SK-N-SH (cell line): ENCODE results near the gene GSC2. TPM values are rescaled to one million over a fixed set of nuclear protein-coding genes. Genes with fewer than 3 reads are reported as not detected.

Experiments used
- CTCF ChIA-PET: fragments of 300-600, 350-600 bp; formaldehyde crosslinking; extraction: SDS; loops from one replicate; lab custom pipeline; 2021; lab: Yijun Ruan, JAX
- POLR2A ChIA-PET: fragments of 350-600 bp; sonication (Branson Sonifier 250); formaldehyde crosslinking; extraction: SDS; loops from one replicate; lab custom pipeline; 2020; ENCODE audit warnings: antibody characterized with exemption, inconsistent platforms; lab: Yijun Ruan, JAX
- DNase-seq: peaks from one replicate; pipeline ENCODE4 v3.0.0; 2012
- H2AFZ ChIP-seq: fragments of 200-600 bp; sonication (generic); 2 replicates; pipeline ENCODE4 v1.8.1; 2016; ENCODE audit warnings: antibody characterized with exemption, mild to moderate bottlenecking, low read depth
- H3F3A ChIP-seq: fragments of 200-600 bp; sonication (generic); replicated peaks from 2 replicates; pipeline ENCODE3; 2016; ENCODE audit warnings: antibody characterized with exemption, mild to moderate bottlenecking; ENCODE audit not compliant: insufficient read depth
- H3K27ac ChIP-seq, 2 experiments: fragments of 200-500 bp in 1 of 2; fragments of 200-600 bp in 1 of 2; sonication (Bioruptor generic) in 1 of 2; sonication (generic), shearing (Covaris generic) in 1 of 2; 2 replicates each; pipeline versions ENCODE4 v1.5.1 to v1.6.1; 2014 to 2016; ENCODE audit warnings: low read depth in 2 of 2, inconsistent platforms in 1 of 2, low read length in 1 of 2, mild to moderate bottlenecking in 1 of 2, mixed read lengths in 1 of 2
- H3K27me3 ChIP-seq: fragments of 200-600 bp; sonication (generic), shearing (Covaris generic); 2 replicates; pipeline ENCODE4 v1.6.1; 2016; ENCODE audit warnings: mixed run types; ENCODE audit not compliant: insufficient read depth
- H3K36me3 ChIP-seq, 2 experiments: fragments of 200-500 bp in 1 of 2; fragments of 200-600 bp in 1 of 2; sonication (Bioruptor generic) in 1 of 2; sonication (generic) in 1 of 2; replicated peaks in 1 of 2; 2 replicates each; pipeline versions ENCODE3 to v1.5.1; 2014 to 2016; ENCODE audit warnings: low read length in 1 of 2, mild to moderate bottlenecking in 1 of 2; ENCODE audit not compliant: insufficient read depth in 2 of 2, control insufficient read depth in 1 of 2
- H3K4me1 ChIP-seq, 2 experiments: fragments of 200-500 bp in 1 of 2; fragments of 200-600 bp in 1 of 2; sonication (Bioruptor generic) in 1 of 2; sonication (generic), shearing (Covaris generic) in 1 of 2; 2 replicates each; pipeline versions ENCODE4 v1.5.1 to v1.6.1; 2014 to 2016; ENCODE audit warnings: low read depth in 1 of 2, low read length in 1 of 2, mixed run types in 1 of 2; ENCODE audit not compliant: insufficient read depth in 2 of 2, control insufficient read depth in 1 of 2
- H3K4me2 ChIP-seq: fragments of 200-600 bp; sonication (generic), shearing (Covaris generic); 2 replicates; pipeline ENCODE4 v1.6.1; 2017; ENCODE audit warnings: mixed run types
- H3K4me3 ChIP-seq, 2 experiments: fragments of 200-500 bp in 1 of 2; fragments of 200-600 bp in 1 of 2; sonication (Bioruptor generic) in 1 of 2; sonication (generic), shearing (Covaris generic) in 1 of 2; 2 replicates each; pipeline versions ENCODE4 v1.5.1 to v1.8.1; 2014 to 2016; ENCODE audit warnings: low read depth in 2 of 2, inconsistent platforms in 1 of 2, low read length in 1 of 2, mild to moderate bottlenecking in 1 of 2, mixed read lengths in 1 of 2, moderate library complexity in 1 of 2
- H3K79me2 ChIP-seq: fragments of 200-600 bp; sonication (generic); 2 replicates; pipeline ENCODE4 v1.8.1; 2017; ENCODE audit warnings: mild to moderate bottlenecking; ENCODE audit not compliant: insufficient read depth
- H3K9ac ChIP-seq: fragments of 200-600 bp; sonication (generic); 2 replicates; pipeline ENCODE4 v1.6.1; 2017; ENCODE audit warnings: mixed run types
- H3K9me2 ChIP-seq: fragments of 200-600 bp; sonication (generic); 2 replicates; pipeline ENCODE4 v1.6.1; 2017; ENCODE audit warnings: mixed run types
- H3K9me3 ChIP-seq: fragments of 200-600 bp; sonication (generic); 2 replicates; pipeline ENCODE4 v1.6.1; 2017; ENCODE audit warnings: mixed run types, mild to moderate bottlenecking, moderate library complexity
- H4K20me1 ChIP-seq: fragments of 200-600 bp; sonication (generic); 2 replicates; pipeline ENCODE4 v1.6.1; 2017; ENCODE audit warnings: mild to moderate bottlenecking, mixed run types; ENCODE audit not compliant: insufficient read depth
- EZH2phosphoT487 ChIP-seq: fragments of 200-600 bp; sonication (generic); IDR thresholded peaks from 2 replicates; pipeline ENCODE4 v1.6.1; 2017; ENCODE audit warnings: low read depth, mixed run types, mild to moderate bottlenecking, antibody characterized with exemption, moderate library complexity, borderline replicate concordance
- FOXJ3 ChIP-seq: sonication (generic); formaldehyde crosslinking; IDR thresholded peaks from 2 replicates; pipeline ENCODE4 v1.5.1; 2020; ENCODE audit warnings: mild to moderate bottlenecking, missing genetic modification reagents
- FOXM1 ChIP-seq: IDR thresholded peaks from 2 replicates; pipeline ENCODE4 v1.4.0; 2012; ENCODE audit warnings: low read depth, mild to moderate bottlenecking
- GABPA ChIP-seq: IDR thresholded peaks from 2 replicates; pipeline ENCODE4 v1.4.0; 2012; ENCODE audit warnings: low read depth, mild to moderate bottlenecking
- IRF3 ChIP-seq: fragments of 150-350 bp; IDR thresholded peaks from 2 replicates; pipeline ENCODE4 v1.6.1; 2016; ENCODE audit warnings: mild to moderate bottlenecking, low read depth, low read length
- JUND ChIP-seq: IDR thresholded peaks from 2 replicates; pipeline ENCODE4 v1.4.0; 2012
- MEF2A ChIP-seq: IDR thresholded peaks from 2 replicates; pipeline ENCODE4 v1.4.0; 2012; ENCODE audit warnings: low read depth, borderline replicate concordance
- NFIC ChIP-seq: IDR thresholded peaks from 2 replicates; pipeline ENCODE4 v1.4.0; 2012; ENCODE audit warnings: borderline replicate concordance
- PBX3 ChIP-seq: IDR thresholded peaks from 2 replicates; pipeline ENCODE4; 2012
- RAD21 ChIP-seq: IDR thresholded peaks from 2 replicates; pipeline ENCODE4 v1.6.1; 2012; ENCODE audit warnings: mild to moderate bottlenecking, low read length
- RFX5 ChIP-seq: IDR thresholded peaks from 2 replicates; pipeline ENCODE4 v1.6.1; 2012; ENCODE audit warnings: mild to moderate bottlenecking, improper control_type of control experiment, low read length
- SIN3A ChIP-seq: IDR thresholded peaks from 2 replicates; pipeline ENCODE4 v1.6.1; 2012; ENCODE audit warnings: low read depth, mild to moderate bottlenecking, low read length, moderate library complexity, borderline replicate concordance
- SMC3 ChIP-seq: IDR thresholded peaks from 2 replicates; pipeline ENCODE4 v1.6.1; 2012; ENCODE audit warnings: low read depth, low read length, improper control_type of control experiment
- TAF1 ChIP-seq: IDR thresholded peaks from 2 replicates; pipeline ENCODE4 v1.6.1; 2012; ENCODE audit warnings: low read depth, mild to moderate bottlenecking, low read length, moderate library complexity, borderline replicate concordance
- TCF12 ChIP-seq: IDR thresholded peaks from 2 replicates; pipeline ENCODE4 v1.4.0; 2012
- USF2 ChIP-seq: fragments of 150-350 bp; IDR thresholded peaks from 2 replicates; pipeline ENCODE4 v1.6.1; 2017; ENCODE audit warnings: antibody characterized with exemption, low read length, low read depth, borderline replicate concordance
- ZBTB33 ChIP-seq: IDR thresholded peaks from 2 replicates; pipeline ENCODE4 v1.4.0; 2012; ENCODE audit warnings: low read depth, borderline replicate concordance
- WGBS: methylation state at CpG from one replicate; pipeline ENCODE4 v1.1.6; 2017; ENCODE audit warnings: low lambda C conversion rate; 5-methylcytosine and 5-hydroxymethylcytosine counted together
- polyA plus RNA-seq, 3 experiments: library from polyadenylated mRNA; depleted of rRNA; stranded (reverse); fragments of >200 nt; gene quantifications; 2 replicates each; pipeline ENCODE4 v1.2.3, GENCODE V29; 2012

Gene GSC2
- polyA plus RNA-seq, 1 of the 3 experiments (the other 2 are of a cell fraction): not detected

GRCh38 chr22:19137384-19138216, 12.5 kb downstream of the GSC2 start:
- Histone ChIP-seq H3K9me3 (no peaks in the 10 kb centered on the region), H3K79me2 (peaks cover 8% of the 10 kb centered on the region; the same call in 1 of the 2 replicates), H3K36me3 (peaks cover 18 to 81% of the 10 kb centered on the region in 2 experiments), H3K4me3 (no peak overlapping the region), H2AFZ (no peak overlapping the region), H3K27ac (no peak overlapping the region), H3K4me2 (no peak overlapping the region), H3K27me3 (no peaks in the 10 kb centered on the region), H4K20me1 (no peaks in the 10 kb centered on the region), H3F3A (no peaks in the 10 kb centered on the region), H3K9me2 (no peaks in the 10 kb centered on the region), H3K4me1 (no peaks in the 10 kb centered on the region), H3K9ac (no peak overlapping the region)
- TF ChIP-seq RFX5: no peak
- no peak for TF ChIP-seq RAD21
- no peak for TF ChIP-seq FOXJ3 (CRISPR knock-in tag)
- TF ChIP-seq PBX3: no peak
- TF ChIP-seq TCF12: no peak
- no peak for TF ChIP-seq SIN3A
- no peak for TF ChIP-seq NFIC
- TF ChIP-seq MEF2A: no peak
- no peak for DNase-seq
- CTCF ChIA-PET: no interaction called here
- POLR2A ChIA-PET: no interaction called here
- WGBS: 91% methylated on average over 5 of the region's 11 CpGs

- Histone ChIP-seq H3K9me3 (no peaks in the 10 kb centered on the region), H3K27ac (no peak overlapping the region), H3K4me1 (no peaks in the 10 kb centered on the region), H3K9me2 (no peaks in the 10 kb centered on the region), H3F3A (no peaks in the 10 kb centered on the region), H3K27me3 (no peaks in the 10 kb centered on the region), H3K4me3 (no peak overlapping the region), H3K79me2 (peaks cover 6% of the 10 kb centered on the region; the same call in 1 of the 2 replicates), H3K36me3 (peaks cover 18 to 77% of the 10 kb centered on the region in 2 experiments), H3K4me2 (no peak overlapping the region), H3K9ac (no peak overlapping the region), H2AFZ (no peak overlapping the region), H4K20me1 (no peaks in the 10 kb centered on the region)
- ChIA-PET POLR2A (no interaction called here), CTCF (no interaction called here)
- 100% methylated on average over 10 of the region's 10 CpGs for WGBS
- DNase-seq: no peak
- TF ChIP-seq IRF3 (no peak), FOXM1 (no peak), SMC3 (no peak), FOXJ3 (CRISPR knock-in tag) (no peak), RAD21 (no peak), TAF1 (no peak), USF2 (no peak), JUND (no peak), NFIC (no peak), SIN3A (no peak), GABPA (no peak), ZBTB33 (no peak), EZH2phosphoT487 (no peak)
Observed at GRCh38 chr22:19136915-19137314, 13.2 kb downstream of the GSC2 start.
